HT-29 (cell line): ENCODE results near the gene RCVRN. TPM values are rescaled to one million over a fixed set of nuclear protein-coding genes. Genes with fewer than 3 reads are reported as not detected.

Experiments
- DNase-seq: peaks from one replicate; pipeline ENCODE4 v3.0.0-alpha.2; 2015; ENCODE audit warnings: low spot score
- total RNA-seq: library from RNA; depleted of rRNA; stranded (reverse); fragments of >200 nt; shearing (Covaris generic); gene quantifications from 2 replicates; pipeline ENCODE4 v1.2.3, GENCODE V29; 2014; rRNA removed

Gene RCVRN
- not detected in 2 replicates for total RNA-seq

DNA sequence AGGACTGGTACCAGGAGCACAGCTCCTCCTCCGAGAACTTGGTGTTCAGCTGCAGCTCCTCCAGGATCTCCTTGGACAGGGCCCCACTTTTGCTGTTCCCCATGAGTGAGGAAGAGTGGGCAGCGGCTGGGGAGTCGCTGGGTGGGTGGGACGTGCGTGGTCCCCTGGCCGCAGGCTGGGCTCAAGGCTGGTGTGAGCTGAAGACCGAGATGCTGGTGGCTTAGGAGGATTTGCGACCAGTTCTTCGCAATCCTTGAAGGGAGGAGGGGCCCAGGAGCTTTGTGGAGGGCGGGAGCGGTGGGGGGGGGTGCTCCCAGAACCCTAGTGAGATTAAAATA lies at the start of gene RCVRN:
RCVRN (minus strand) TSS at position 194 of the 338 bp plus-strand sequence; CDS start at position 103, 91 bp downstream.
- no peak for DNase-seq

- DNase-seq, result no peak
Measured at GRCh38 chr17:9953492-9953891, 48.4 kb upstream of the RCVRN start.

- DNase-seq, result no peak
Measured at GRCh38 chr17:9951803-9952202, 46.7 kb upstream of the RCVRN start.

- no peak for DNase-seq
Measured at GRCh38 chr17:9948928-9949327, 43.9 kb upstream of the RCVRN start.

- no peak for DNase-seq
Measured at GRCh38 chr17:9944704-9945103, 39.6 kb upstream of the RCVRN start.

- DNase-seq, result no peak
Measured at GRCh38 chr17:9943343-9943742, 38.3 kb upstream of the RCVRN start.

DNA sequence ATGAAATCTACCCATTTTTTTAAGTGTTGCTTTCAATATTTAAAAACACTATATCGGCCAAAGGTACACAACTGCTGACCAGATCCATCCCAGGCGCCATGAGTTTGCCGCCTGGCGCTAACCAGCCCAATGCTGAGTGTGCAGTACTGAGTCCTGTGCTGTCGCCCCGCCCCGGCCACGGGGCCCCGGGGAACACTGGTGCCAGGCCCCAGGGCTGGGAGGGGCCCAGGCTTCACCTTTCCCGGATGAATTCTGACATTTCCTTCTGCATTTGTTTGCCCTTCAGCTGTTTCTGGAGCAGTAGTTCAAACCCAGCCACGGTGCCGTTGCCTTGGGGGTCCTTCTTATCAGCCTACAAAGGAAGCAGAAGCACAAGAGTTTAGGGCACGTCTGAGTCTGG lies 37.8 kb upstream of the RCVRN start:
- DNase-seq, result no peak

DNA sequence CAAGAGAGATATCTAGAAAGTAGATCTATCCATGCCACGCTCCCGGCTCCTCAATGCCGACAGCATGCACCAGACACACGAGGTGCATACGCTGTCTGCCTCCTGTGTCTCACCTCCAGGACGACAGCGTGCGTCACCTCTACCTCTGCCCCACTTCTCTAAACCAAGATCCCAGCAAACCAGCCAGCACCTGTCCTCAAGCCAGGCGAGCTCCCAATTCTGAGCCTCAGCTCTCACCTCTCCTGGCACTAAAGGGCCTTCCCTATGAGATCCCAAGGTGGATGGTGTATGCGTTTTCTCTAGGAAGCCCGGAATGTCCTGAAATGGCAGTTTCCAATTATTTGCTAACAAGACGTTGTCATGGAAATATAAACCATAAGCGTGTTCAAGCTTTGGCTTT lies 36.2 kb upstream of the RCVRN start:
- no peak for DNase-seq

GRCh38 chr17:9940841-9941240 lies 35.8 kb upstream of the RCVRN start:
- DNase-seq, result no peak

- DNase-seq, result no peak
Measured at GRCh38 chr17:9938764-9939163, 33.7 kb upstream of the RCVRN start.

DNA sequence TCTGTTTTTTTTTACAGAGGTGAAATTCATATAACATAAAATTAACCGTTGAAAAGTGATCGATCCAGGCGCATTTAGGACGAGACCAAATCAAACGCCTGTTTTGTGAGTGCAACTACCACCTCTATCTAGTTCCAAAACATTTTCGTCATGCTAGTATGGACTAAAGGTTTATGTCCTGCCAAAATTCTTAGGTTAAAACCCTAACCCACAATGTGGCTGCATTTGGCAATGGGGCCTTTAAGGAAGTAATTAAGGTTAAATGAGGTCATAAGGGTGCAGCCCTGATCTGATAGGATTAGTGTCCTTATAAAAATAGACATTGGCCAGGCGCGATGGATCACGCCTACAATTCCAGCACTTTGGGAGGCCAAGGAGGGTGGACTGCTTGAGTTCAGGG lies 32.8 kb upstream of the RCVRN start:
- no peak for DNase-seq

DNA sequence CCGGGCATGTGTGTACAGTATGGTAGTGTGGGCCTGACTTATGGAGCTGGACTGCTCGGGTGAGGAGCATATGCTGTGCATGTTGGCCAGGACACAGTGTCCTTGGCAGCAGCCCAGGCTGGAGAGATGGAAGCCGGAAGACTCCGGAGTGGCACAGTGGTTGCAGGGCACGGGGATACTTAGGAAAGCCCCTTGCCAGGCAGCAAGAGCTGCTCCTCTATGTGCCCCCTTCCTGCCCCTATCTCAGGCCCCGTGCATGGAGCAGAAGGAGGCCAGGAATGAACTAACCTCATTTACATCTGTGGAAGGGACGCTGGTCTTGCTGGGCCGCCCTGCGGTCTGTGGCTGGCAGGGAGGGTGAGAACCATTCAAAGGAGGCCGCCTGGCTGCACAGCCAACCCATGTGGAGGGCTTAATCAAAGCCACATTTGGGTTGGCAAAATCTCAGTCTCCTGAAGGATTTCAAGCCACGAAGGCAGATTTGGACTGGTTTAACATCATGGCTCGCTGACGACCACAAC lies 32.2 kb upstream of the RCVRN start:
- DNase-seq, result no peak

GRCh38 chr17:9936095-9936494 lies 31.0 kb upstream of the RCVRN start:
- no peak for DNase-seq

DNA sequence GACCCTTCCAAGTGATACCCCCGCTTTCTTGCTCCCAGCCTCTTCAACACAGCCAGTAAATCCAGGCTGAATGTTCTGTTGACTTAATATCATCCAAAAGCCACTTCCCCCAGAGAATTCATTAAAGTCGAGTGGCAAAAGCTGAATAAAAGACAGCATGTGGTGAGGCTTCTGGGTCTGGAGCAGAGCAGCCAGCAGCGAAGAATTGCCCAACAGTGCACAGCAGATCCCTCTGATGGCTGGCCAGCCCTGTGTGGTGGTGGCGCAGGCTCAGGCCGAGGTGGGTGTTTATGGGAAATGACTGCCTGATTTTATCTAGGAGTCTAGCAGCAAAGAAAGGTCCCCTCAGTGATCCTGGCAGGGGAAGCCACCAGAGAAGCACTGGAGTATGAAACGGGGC lies 30.3 kb upstream of the RCVRN start:
- DNase-seq, result no peak

- no peak for DNase-seq
Measured at GRCh38 chr17:9934331-9934730, 29.3 kb upstream of the RCVRN start.

- DNase-seq, result no peak
Measured at GRCh38 chr17:9932491-9932890, 27.4 kb upstream of the RCVRN start.

DNA sequence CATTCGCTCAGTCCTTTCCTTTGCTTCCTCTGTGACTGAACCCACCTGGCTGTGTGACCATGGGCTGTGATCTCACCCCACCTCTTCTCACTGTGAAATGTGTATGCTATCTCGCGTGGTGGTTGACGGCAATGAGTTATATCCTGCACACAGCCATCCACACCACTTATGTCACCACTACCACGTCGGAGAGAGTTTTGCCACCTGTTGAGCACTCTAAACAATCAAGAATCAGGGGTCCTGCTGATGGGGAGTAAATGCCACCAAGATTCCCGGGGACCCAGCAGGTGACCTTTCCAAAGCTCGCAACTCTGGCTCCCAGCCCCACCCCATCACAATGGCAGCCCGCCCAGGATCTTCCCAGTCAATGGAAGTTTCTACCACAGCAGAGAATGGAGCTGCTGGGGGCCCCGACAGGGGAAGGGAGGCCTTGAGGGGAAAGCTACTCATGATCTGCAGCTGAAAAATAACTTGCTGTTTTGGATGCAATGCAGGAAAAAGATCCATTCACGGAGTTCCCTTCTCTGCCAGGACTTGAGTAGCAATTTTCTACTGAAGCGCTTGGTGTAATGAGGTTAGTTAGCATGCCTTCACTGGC lies 26.2 kb upstream of the RCVRN start:
- no peak for DNase-seq

- no peak for DNase-seq
Measured at GRCh38 chr17:9929871-9930270, 24.8 kb upstream of the RCVRN start.

DNA sequence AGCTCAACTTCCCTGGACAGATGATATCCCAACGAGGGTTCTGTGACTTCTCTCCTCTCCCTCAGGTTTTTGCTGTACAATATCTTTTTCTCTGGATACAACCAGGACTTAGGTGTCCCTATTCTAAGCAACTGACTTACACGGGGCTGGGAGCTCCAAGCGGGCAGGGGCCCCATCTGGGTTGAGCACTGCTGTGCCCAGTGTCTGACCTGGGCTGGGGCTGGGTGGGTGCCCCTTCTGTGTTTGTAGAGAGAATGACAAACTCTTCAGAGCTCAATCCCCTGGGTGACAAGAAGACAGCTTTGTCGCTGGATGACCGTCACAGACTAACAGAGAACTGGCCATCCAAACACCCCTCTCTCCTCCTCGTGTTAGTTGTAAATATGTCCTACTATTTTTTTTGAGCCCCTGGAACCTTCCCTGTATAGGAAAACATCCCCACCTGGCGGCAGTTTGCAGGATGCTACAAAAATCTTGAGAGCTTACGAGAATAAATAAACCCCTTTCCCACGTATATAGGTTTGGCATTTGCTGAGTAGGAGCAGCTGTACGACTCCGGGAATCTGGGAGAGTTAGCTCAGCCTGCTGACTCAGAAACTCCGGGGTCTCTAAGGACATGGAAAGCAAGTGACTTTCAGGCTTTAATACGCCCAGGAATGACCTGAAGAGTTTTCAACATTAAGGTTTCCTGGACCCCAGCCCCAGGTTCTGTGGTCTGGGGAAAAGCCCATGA lies 23.7 kb upstream of the RCVRN start:
- DNase-seq, result peak; percentile 63

DNA sequence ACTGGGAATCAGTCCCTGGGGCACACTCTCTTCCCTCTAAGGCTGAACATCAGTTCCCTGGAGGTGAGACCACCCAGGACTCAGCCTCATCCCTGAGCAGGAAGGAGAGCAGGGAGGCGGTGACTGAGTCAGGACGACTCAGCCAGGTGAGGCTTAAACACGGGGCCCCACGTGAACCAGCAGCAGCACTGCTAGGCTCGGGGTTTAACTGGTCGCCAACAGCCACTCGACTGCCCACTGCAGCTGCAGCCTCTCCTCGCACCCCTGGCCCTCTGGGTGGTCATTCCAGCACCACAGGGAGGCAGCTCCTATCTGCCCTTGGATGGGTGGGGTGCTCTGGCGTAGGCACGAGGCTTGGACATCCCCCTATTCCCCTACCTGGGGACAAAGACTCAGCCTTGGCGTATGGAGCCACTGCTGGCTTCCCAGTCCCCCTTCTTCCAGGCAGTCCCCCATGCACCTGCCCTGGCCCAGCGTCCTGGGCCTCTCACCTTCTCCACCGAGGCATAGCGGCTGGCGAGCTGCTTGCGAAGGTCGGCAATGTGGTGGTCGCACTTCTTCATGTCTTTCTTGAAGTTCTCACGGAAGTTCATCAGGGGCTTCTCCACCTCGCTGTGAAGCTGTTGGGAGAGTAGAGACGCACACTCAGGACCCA lies 21.2 kb upstream of the RCVRN start:
- no peak for DNase-seq

GRCh38 chr17:9925457-9925856 lies 20.4 kb upstream of the RCVRN start:
- no peak for DNase-seq

DNA sequence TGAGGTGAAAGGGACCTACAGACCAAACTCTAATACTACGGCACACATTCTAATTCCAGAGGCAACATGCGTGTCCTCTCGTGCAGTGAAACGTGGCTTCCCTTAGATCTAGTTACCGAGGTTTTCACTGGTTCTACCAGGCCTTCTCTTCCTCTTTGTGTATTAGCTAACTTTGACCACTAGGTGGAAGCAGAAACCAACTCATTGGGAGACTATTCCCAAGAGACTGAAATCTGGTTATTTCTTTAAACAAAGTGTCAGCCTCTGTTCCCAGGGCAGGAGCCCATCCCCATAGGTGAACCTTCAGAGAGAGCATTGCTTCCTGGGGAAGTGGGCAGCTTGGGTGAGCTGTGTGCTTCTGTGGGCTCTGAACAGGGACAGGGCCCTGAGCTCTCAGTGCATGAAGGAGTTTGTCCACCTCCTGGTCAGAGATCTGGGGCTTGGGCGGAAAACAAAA lies 19.7 kb upstream of the RCVRN start:
- DNase-seq, result peak; percentile 70
